ENCODE results near the gene NT5DC3. TPM values are rescaled to one million over a fixed set of nuclear protein-coding genes. Genes with fewer than 3 reads are reported as not detected.

Gene NT5DC3
- total RNA-seq, 4 donors from 2014 or later = 12.7 to 16.7 (median 16.2) TPM

DNA sequence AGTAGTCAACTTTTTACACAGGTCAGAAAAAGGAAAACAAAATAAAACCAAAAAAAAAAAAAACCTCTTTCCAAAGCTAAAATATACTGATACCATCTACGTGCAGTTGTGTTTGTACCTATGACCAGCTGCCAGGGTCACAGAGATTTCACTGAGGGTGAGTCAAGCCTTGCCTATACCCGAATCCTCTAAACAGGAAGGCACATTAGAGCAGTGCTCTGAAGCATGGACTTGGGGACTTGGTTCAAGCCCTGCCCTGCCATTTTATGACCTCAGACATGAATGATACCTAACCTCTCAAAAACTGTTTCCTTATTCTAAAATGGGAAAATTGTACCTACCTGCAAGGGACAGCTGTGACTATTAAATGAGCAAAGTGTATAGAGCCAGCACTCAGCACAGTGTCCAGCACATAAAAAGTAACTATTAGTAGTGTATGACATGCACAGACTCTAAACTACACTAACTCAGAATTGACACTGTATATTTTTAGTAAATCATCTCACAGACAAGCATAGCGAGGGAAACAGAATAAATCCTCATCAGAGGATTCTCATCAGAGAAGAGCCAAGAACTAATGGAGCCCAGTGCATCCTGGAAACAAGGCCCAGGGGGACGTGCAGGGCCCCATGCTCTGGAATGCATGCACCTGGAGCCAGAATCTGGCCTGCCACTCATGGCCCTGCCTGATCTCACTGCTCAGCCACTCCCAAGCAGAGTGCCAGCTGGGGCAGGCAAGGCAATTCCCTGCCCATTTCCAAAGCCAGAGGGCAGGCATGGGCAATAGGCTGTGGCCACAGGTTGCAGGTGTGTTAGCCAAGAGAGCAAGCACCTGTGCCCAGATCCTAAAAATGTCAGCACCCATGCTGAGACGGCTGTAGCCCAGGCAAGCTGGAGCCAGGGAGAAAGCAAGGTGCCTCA, 57.0 kb downstream of the NT5DC3 start:
- TF ChIP-seq, protein P1, sequence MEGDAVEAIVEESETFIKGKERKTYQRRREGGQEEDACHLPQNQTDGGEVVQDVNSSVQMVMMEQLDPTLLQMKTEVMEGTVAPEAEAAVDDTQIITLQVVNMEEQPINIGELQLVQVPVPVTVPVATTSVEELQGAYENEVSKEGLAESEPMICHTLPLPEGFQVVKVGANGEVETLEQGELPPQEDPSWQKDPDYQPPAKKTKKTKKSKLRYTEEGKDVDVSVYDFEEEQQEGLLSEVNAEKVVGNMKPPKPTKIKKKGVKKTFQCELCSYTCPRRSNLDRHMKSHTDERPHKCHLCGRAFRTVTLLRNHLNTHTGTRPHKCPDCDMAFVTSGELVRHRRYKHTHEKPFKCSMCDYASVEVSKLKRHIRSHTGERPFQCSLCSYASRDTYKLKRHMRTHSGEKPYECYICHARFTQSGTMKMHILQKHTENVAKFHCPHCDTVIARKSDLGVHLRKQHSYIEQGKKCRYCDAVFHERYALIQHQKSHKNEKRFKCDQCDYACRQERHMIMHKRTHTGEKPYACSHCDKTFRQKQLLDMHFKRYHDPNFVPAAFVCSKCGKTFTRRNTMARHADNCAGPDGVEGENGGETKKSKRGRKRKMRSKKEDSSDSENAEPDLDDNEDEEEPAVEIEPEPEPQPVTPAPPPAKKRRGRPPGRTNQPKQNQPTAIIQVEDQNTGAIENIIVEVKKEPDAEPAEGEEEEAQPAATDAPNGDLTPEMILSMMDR (IDR thresholded peaks at IDR 0.05) = no peak
- TF ChIP-seq EP300 (IDR thresholded peaks at IDR 0.05) = no peak
- no peak for TF ChIP-seq POLR2A (IDR thresholded peaks at IDR 0.05)
- H3K9me3 ChIP-seq = no peaks in the 10 kb centered on the region
- H3K27ac ChIP-seq = no peak overlapping the region
- H3K36me3 ChIP-seq = peaks cover 0 to 55% (median 0%) of the 10 kb centered on the region in 3 donors
- no peak overlapping the region for H3K4me3 ChIP-seq
- peaks cover 0 to 17% (median 5%) of the 10 kb centered on the region in 4 donors for H3K4me1 ChIP-seq
- H3K27me3 ChIP-seq = no peaks in the 10 kb centered on the region
- 85 to 89% methylated on average over 5 of the region's 5 CpGs for WGBS, 2 donors
- DNase-seq (ENCODE audit: low spot score in 2 of 2) = no peak

DNA sequence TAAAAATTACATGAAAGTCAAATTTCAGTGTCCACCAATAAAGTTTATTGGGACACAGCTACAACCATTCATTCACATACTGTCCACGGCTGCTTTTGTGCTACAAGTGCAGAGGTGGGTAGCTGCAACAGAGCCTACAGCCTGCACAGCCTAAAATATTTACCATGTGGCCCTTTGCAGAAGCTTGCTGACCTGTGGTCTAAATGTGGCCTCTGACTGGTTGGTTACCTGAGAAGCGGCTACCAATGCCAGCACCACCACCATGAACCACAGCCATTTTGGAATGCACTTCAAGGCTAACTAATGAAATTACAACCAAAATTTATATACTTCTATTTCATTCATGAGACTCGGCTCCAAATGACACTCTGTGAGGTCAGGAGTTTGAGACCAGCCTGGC, 58.6 kb downstream of the NT5DC3 start:
- DNase-seq (ENCODE audit: low spot score in 2 of 2) = no peak
- Histone ChIP-seq H3K9me3 (no peaks in the 10 kb centered on the region), H3K27me3 (no peaks in the 10 kb centered on the region), H3K27ac (peak overlapping the region in 1 of 4 donors; percentile 15), H3K4me3 (no peak overlapping the region), H3K36me3 (peaks cover 0 to 70% (median 0%) of the 10 kb centered on the region in 3 donors), H3K4me1 (peaks cover 0 to 26% (median 5%) of the 10 kb centered on the region in 4 donors)
- TF ChIP-seq, protein P1 (IDR thresholded peaks at IDR 0.05) = no peak
- TF ChIP-seq EP300 (IDR thresholded peaks at IDR 0.05) = no peak
- TF ChIP-seq POLR2A (IDR thresholded peaks at IDR 0.05) = no peak
- WGBS, 2 donors = 91 to 95% methylated on average over 3 of the region's 3 CpGs

DNA sequence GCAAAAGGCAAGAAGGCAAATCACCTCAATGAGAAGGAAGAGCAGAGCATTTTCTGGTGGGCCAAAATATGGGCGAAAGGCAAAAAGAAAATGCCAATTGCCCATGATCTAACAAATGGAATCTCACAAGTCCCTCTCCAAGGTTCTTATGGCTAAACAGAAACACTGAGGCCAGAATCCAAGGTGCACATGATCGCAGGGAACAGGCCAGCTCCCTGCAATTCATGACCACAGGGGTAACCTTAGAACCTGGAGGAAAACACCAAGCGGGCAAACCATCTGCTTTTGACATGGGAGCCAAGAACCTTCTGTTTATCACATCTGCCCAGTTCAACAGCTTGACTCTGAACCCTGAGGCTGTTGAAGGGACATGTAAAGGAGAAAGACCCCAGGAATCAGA, 60.0 kb downstream of the NT5DC3 start:
- Histone ChIP-seq H3K36me3 (peaks cover 0 to 74% (median 0%) of the 10 kb centered on the region in 3 donors), H3K4me3 (no peak overlapping the region), H3K27ac (peak overlapping the region in 1 of 4 donors; percentile 62), H3K4me1 (peaks cover 0 to 26% (median 5%) of the 10 kb centered on the region in 4 donors), H3K27me3 (no peaks in the 10 kb centered on the region), H3K9me3 (no peaks in the 10 kb centered on the region)
- TF ChIP-seq, protein P1 (IDR thresholded peaks at IDR 0.05) = no peak
- no peak for TF ChIP-seq EP300 (IDR thresholded peaks at IDR 0.05)
- no peak for TF ChIP-seq POLR2A (IDR thresholded peaks at IDR 0.05)
- DNase-seq (ENCODE audit: low spot score in 2 of 2) = no peak
- 90 to 95% methylated on average over 3 of the region's 3 CpGs for WGBS, 2 donors

DNA sequence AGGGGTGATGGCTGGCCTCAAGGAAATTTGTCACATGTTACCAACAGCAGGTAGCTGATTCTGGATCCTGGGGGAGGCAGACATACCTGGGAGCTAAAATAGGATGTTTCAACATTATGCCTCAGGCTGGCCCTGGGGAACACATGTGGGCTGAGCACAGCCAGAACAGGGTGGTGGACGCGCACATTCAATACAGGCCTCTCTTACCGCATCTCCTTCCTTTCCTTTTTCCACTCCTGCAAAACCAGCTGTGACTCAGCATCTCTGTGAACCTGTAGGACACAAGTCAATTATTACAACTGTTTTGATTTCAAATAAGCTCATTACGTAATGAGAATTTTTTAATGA, 61.0 kb downstream of the NT5DC3 start:
- WGBS, 2 donors = 78% methylated on average over 4 of the region's 4 CpGs
- TF ChIP-seq EP300 (IDR thresholded peaks at IDR 0.05) (no peak), POLR2A (IDR thresholded peaks at IDR 0.05) (no peak)
- TF ChIP-seq, protein P1 (IDR thresholded peaks at IDR 0.05) = no peak
- Histone ChIP-seq H3K9me3 (no peaks in the 10 kb centered on the region), H3K36me3 (peaks cover 0 to 67% (median 0%) of the 10 kb centered on the region in 3 donors), H3K4me1 (peaks cover 0 to 30% (median 5%) of the 10 kb centered on the region in 4 donors), H3K27ac (peak overlapping the region in 2 of 4 donors; percentile 54 to 71), H3K4me3 (no peak overlapping the region), H3K27me3 (no peaks in the 10 kb centered on the region)
- no peak for DNase-seq (ENCODE audit: low spot score in 2 of 2)

Measured in tibial nerve (tissue), 4 donors.